ENCODE results near the gene EML4. TPM values are rescaled to one million over a fixed set of nuclear protein-coding genes. Genes with fewer than 3 reads are reported as not detected.
A peak's percentile ranks its signal among the peaks of the same experiment; 100 is the strongest.
"Not testable (repeated sequence)": the region's sequence is repeated elsewhere in the genome, so short reads cannot be mapped to it uniquely, and the experiment has no call there.

Gene EML4
- total RNA-seq, 2 experiments from 2014 or later, result 58.2 to 59.7 TPM

DNA sequence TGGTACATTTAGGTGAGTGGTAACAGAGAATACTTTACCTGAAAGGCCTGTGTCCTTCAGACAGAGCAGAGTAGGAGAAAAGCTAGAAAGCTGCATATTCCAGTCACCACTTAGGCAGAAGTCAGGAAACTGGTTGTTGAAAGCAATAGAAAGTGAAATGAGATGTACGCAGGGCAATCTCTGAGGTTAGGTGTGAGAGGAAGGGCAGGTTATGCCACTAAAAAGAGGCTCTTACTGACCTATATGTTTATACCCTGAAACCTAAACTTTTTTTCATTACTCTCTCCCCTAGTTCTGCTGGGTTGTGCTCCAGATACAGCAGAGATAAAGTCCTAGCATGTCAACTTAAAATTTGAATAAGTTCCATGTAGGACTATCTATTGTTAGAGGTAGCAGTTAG, 98.4 kb downstream of the EML4 start:
- CTCF ChIA-PET, result interaction anchor here (1.2 to 1.4 kb wide), 3 partner anchors 11 to 172 kb away, joined by 5 read pairs; no protein-coding TSS in a partner anchor
- TF ChIP-seq, protein P1, sequence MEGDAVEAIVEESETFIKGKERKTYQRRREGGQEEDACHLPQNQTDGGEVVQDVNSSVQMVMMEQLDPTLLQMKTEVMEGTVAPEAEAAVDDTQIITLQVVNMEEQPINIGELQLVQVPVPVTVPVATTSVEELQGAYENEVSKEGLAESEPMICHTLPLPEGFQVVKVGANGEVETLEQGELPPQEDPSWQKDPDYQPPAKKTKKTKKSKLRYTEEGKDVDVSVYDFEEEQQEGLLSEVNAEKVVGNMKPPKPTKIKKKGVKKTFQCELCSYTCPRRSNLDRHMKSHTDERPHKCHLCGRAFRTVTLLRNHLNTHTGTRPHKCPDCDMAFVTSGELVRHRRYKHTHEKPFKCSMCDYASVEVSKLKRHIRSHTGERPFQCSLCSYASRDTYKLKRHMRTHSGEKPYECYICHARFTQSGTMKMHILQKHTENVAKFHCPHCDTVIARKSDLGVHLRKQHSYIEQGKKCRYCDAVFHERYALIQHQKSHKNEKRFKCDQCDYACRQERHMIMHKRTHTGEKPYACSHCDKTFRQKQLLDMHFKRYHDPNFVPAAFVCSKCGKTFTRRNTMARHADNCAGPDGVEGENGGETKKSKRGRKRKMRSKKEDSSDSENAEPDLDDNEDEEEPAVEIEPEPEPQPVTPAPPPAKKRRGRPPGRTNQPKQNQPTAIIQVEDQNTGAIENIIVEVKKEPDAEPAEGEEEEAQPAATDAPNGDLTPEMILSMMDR (IDR thresholded peaks at IDR 0.05), result no peak
- intact Hi-C loops (cut with micrococcal nuclease), result no loop called here
- POLR2A ChIA-PET, result interaction anchor here (1.2 kb wide), 1 partner anchor 47 kb away, joined by 3 read pairs; no protein-coding TSS in a partner anchor
- Mint-ChIP-seq H3K27me3 (no peaks in the 10 kb centered on the region), H3K4me1 (ENCODE audit: low read depth) (peaks cover 14% of the 10 kb centered on the region), H3K27ac (peak overlapping the region; percentile 72), H3K4me3 (no peak overlapping the region), H3K9me3 (no peaks in the 10 kb centered on the region), H3K36me3 (ENCODE audit: low read depth) (peaks cover 16% of the 10 kb centered on the region)
- ATAC-seq (peak; percentile 47), DNase-seq (no peak)

DNA sequence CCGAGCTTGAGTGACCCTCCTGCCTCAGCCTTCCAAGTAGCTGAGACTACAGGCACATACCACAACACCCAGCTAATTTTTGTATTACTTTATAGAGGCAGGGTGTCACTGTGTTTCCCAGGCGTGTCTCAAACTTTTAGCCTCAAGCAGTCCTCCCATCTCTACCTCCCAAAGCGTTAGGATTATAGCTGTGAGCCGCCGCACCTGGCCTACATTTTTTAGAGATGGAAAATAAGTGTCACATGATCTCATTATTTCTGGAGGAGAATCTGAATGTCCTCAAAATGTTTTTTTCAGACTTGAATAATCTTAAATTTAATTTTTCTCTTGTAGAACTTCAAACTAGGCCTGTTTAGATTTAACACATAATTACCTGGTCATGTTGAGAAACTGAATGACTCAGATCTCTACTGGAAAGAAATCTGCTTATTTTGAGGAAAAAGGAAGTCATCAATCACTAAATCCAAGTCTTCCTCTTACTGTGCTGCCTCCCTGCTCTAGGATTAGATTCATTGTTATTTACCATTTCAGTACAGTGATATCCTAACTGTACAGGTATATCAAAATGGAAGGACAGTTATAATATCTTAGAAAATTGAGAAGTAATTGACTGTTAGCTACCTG, 99.5 kb downstream of the EML4 start:
- POLR2A ChIA-PET, result no interaction called here
- TF ChIP-seq, protein P1 (IDR thresholded peaks at IDR 0.05), result no peak
- DNase-seq (no peak), ATAC-seq (no peak)
- CTCF ChIA-PET, result no interaction called here
- H3K27ac Mint-ChIP-seq, result no peak overlapping the region
- H3K27me3 Mint-ChIP-seq, result no peaks in the 10 kb centered on the region
- intact Hi-C loops (cut with micrococcal nuclease), result no loop called here
- no peak overlapping the region for H3K4me3 Mint-ChIP-seq
- H3K9me3 Mint-ChIP-seq, result no peaks in the 10 kb centered on the region
- H3K36me3 Mint-ChIP-seq (ENCODE audit: low read depth), result peaks cover 13% of the 10 kb centered on the region
- H3K4me1 Mint-ChIP-seq (ENCODE audit: low read depth), result peaks cover 14% of the 10 kb centered on the region

DNA sequence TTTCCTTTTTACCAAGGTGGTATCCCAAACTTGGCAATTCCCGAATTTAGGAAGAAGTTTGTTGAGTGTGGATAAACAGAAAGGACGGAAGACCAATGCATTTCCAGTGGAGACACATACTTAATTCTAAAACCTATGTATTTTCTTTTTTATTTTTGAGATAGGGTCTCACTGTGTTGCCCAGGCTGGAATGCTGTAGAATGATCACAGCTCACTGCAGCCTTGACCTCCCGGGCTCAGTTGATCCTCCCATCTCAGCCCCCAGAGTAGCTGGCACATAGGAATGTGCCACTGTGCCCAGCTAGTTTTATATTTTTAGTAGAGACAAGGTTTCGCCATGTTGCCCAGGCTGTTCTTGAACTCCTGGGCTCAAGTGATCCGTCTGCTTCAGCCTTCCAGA, 101.6 kb downstream of the EML4 start:
- ChIA-PET CTCF (no interaction called here), POLR2A (no interaction called here)
- Mint-ChIP-seq H3K27me3 (no peaks in the 10 kb centered on the region), H3K9me3 (no peaks in the 10 kb centered on the region), H3K36me3 (ENCODE audit: low read depth) (peaks cover 8% of the 10 kb centered on the region), H3K4me3 (no peak overlapping the region), H3K27ac (no peak overlapping the region), H3K4me1 (ENCODE audit: low read depth) (peaks cover 14% of the 10 kb centered on the region)
- TF ChIP-seq, protein P1 (IDR thresholded peaks at IDR 0.05), result no peak
- DNase-seq (no peak), ATAC-seq (no peak)
- intact Hi-C loops (cut with micrococcal nuclease), result no loop called here

DNA sequence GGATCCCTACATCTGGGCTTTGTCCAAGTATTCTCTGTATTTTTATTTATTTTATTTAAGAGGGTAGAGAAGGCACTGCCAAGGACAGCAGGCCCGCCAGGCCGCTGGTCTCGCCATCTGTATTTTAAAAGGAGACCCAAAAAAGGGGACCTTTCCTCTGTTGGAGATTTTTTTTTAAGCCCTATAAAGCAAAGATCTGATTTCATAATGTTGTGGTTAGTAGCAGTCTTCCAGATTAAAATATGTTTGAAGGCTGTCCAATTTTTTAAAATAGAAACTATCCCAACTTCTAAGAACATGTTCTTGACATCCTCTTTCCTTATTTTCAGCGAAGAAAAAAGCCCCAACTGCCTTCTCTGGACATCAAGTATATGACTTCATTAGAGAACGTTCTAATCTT, 102.1 kb downstream of the EML4 start:
- H3K9me3 Mint-ChIP-seq; POLR2A ChIA-PET; DNase-seq; CTCF ChIA-PET; intact Hi-C loops (cut with micrococcal nuclease); ATAC-seq; H3K27me3 Mint-ChIP-seq; H3K27ac Mint-ChIP-seq; H3K36me3 Mint-ChIP-seq (ENCODE audit: low read depth); H3K4me3 Mint-ChIP-seq: not testable (repeated sequence)
- H3K4me1 Mint-ChIP-seq (ENCODE audit: low read depth), result peaks cover 14% of the 10 kb centered on the region

DNA sequence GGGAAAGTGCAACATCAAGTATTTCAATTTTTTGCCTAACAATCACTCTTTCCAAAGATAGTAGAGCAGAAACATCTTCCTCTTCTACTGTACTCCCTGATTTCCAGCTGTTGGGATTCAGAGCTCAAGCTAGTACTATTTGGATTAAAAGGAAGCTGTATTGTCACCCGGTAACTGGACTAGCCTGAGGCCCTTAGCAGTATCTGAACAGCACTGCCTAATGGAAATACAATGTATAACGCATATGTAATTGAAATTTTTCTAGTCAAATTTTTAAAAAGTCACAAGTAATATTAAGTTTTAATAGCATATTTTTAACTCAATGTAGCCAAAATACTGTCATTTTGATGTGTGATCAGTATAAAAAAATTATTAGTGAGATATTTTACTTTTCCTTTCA, 105.7 kb downstream of the EML4 start:
- ChIA-PET CTCF (interaction anchor here (0.8 kb wide), 1 partner anchor 19 kb away, joined by 3 read pairs; no protein-coding TSS in a partner anchor), POLR2A (no interaction called here)
- intact Hi-C loops (cut with micrococcal nuclease), result no loop called here

More for the DNA sequence above, 105.7 kb downstream of the EML4 start:
- no peaks in the 10 kb centered on the region for H3K4me1 Mint-ChIP-seq (ENCODE audit: low read depth)
- H3K27me3 Mint-ChIP-seq, result no peaks in the 10 kb centered on the region
- no peak overlapping the region for H3K27ac Mint-ChIP-seq
- H3K4me3 Mint-ChIP-seq, result no peak overlapping the region
- TF ChIP-seq, protein P1 (IDR thresholded peaks at IDR 0.05), result no peak
- H3K9me3 Mint-ChIP-seq, result no peaks in the 10 kb centered on the region
- peaks cover 11% of the 10 kb centered on the region for H3K36me3 Mint-ChIP-seq (ENCODE audit: low read depth)
- no peak for DNase-seq
- ATAC-seq, result no peak
